Endothelial cell of umbilical vein (primary cell): ENCODE results near the gene PRR5L.
A peak's percentile ranks its signal among the peaks of the same experiment; 100 is the strongest.

Source experiments
- EZH2 ChIP-seq: IDR thresholded peaks from 2 replicates; pipeline ENCODE4 v1.6.1; 2012; ENCODE audit warnings: borderline replicate concordance, low read depth, mild to moderate bottlenecking, moderate library complexity, low read length, inconsistent platforms; ENCODE audit not compliant: severe bottlenecking
- FOS ChIP-seq: IDR thresholded peaks from 2 replicates; pipeline ENCODE4 v1.6.1; 2011; ENCODE audit warnings: mild to moderate bottlenecking, low read length, moderate library complexity, borderline replicate concordance; ENCODE audit not compliant: insufficient read depth
- JUN ChIP-seq: IDR thresholded peaks from 2 replicates; pipeline ENCODE4 v1.6.1; 2011; ENCODE audit warnings: borderline replicate concordance, low read depth; ENCODE audit not compliant: insufficient read length, insufficient read depth
- POLR2A ChIP-seq: IDR thresholded peaks from 2 replicates; pipeline ENCODE4 v1.6.1; 2012; ENCODE audit warnings: low read depth, mild to moderate bottlenecking, control low read depth, low read length
- POLR2AphosphoS5 ChIP-seq: IDR thresholded peaks from 2 replicates; pipeline ENCODE4 v1.6.1; 2012; ENCODE audit warnings: low read depth, mild to moderate bottlenecking, control low read depth, low read length, moderate library complexity; ENCODE audit not compliant: insufficient read depth
- TF ChIP-seq, protein P1 (sequence below), 2 donors: IDR thresholded peaks; 1 replicate in 1 of 2; 2 replicates in 1 of 2; pipeline ENCODE4 v1.5.1; 2011; ENCODE audit warnings: low read length in 2 of 2, mild to moderate bottlenecking in 2 of 2, moderate library complexity in 2 of 2, control low read depth in 1 of 2, inconsistent platforms in 1 of 2, low read depth in 1 of 2; ENCODE audit not compliant: insufficient read depth in 1 of 2; ENCODE audit errors: extremely low read depth in 1 of 2
- TF ChIP-seq, protein P2 (sequence below): IDR thresholded peaks from 2 replicates; pipeline ENCODE4 v1.6.1; 2011; ENCODE audit not compliant: insufficient read depth, insufficient read length

- TF ChIP-seq, protein P1, sequence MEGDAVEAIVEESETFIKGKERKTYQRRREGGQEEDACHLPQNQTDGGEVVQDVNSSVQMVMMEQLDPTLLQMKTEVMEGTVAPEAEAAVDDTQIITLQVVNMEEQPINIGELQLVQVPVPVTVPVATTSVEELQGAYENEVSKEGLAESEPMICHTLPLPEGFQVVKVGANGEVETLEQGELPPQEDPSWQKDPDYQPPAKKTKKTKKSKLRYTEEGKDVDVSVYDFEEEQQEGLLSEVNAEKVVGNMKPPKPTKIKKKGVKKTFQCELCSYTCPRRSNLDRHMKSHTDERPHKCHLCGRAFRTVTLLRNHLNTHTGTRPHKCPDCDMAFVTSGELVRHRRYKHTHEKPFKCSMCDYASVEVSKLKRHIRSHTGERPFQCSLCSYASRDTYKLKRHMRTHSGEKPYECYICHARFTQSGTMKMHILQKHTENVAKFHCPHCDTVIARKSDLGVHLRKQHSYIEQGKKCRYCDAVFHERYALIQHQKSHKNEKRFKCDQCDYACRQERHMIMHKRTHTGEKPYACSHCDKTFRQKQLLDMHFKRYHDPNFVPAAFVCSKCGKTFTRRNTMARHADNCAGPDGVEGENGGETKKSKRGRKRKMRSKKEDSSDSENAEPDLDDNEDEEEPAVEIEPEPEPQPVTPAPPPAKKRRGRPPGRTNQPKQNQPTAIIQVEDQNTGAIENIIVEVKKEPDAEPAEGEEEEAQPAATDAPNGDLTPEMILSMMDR (IDR thresholded peaks at IDR 0.05; ENCODE audit: extremely low read depth in 1 of 2, insufficient read depth in 1 of 2, low read depth in 1 of 2, low read length in 2 of 2): no peak
- TF ChIP-seq POLR2A (no peak), EZH2 (no peak), FOS (peak; percentile 39), JUN (peak; percentile 31), POLR2AphosphoS5 (no peak)
- TF ChIP-seq, protein P2, sequence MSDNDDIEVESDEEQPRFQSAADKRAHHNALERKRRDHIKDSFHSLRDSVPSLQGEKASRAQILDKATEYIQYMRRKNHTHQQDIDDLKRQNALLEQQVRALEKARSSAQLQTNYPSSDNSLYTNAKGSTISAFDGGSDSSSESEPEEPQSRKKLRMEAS: no peak
Observed at GRCh38 chr11:36487619-36488018, 191.5 kb downstream of the PRR5L start.
